Stimulated activated naive CD8-positive, alpha-beta T cell treated with anti-CD3 and anti-CD28 coated beads, Interleukin-15, amount 100 ng/mL, for 72 hours (primary cell): ENCODE measurements around the gene INSYN1.
"Not testable (repeated sequence)": the region's sequence is repeated elsewhere in the genome, so short reads cannot be mapped to it uniquely, and the experiment has no call there.

Source experiments
- ATAC-seq: fragments of 150-1000 bp; cut with Tn5 transposase; 2 replicates; pipeline ENCODE4 v1.10.0; 2021; ENCODE audit warnings: mild to moderate bottlenecking, moderate library complexity
- DNase-seq, 2 donors: peaks; one replicate each; pipeline ENCODE4 v3.0.0; 2021 to 2022
- H3K27ac Mint-ChIP-seq, 2 donors: one replicate each; pipeline ENCODE4 v1.8.0; 2022; ENCODE audit warnings: mild to moderate bottlenecking in 2 of 2, mixed read lengths in 2 of 2, moderate library complexity in 2 of 2
- H3K27me3 Mint-ChIP-seq: one replicate; pipeline ENCODE4 v1.8.0; 2022; ENCODE audit warnings: mixed read lengths
- H3K4me1 Mint-ChIP-seq: one replicate; pipeline ENCODE4 v1.8.0; 2022; ENCODE audit warnings: mild to moderate bottlenecking, mixed read lengths
- H3K4me3 Mint-ChIP-seq, 2 donors: one replicate each; pipeline ENCODE4 v1.8.0; 2022; ENCODE audit warnings: mild to moderate bottlenecking in 2 of 2, mixed read lengths in 2 of 2, moderate library complexity in 1 of 2
- H3K9me3 Mint-ChIP-seq, 2 donors: one replicate each; pipeline ENCODE4 v1.8.0; 2022; ENCODE audit warnings: mixed read lengths in 2 of 2

Gene INSYN1, protein sequence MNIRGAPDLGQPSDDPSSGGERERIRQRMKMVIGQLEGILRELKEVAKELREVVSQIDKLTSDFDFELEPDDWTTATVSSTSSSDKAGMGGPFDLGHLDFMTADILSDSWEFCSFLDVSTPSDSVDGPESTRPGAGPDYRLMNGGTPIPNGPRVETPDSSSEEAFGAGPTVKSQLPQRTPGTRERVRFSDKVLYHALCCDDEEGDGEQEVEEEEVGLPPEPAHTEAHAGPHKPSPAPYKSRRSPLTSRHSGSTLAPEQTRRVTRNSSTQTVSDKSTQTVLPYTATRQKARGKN

GRCh38 chr15:73753250-73754130, at the start of gene INSYN1:
TSS of gene INSYN1 (minus strand) at chr15:73753351. CDS start at chr15:73751130, 2,221 bp downstream.
- no peak for ATAC-seq
- no peaks in the 10 kb centered on the region for H3K9me3 Mint-ChIP-seq
- peak within 1 kb of the TSS in 1 of 2 donors; percentile 75 for H3K27ac Mint-ChIP-seq
- peak within 1 kb of the TSS in 1 of 2 donors; percentile 60 for H3K4me3 Mint-ChIP-seq
- no peak for DNase-seq
- H3K27me3 Mint-ChIP-seq: peaks cover 66% of the 10 kb centered on the region
- H3K4me1 Mint-ChIP-seq: no peaks in the 10 kb centered on the region

DNA sequence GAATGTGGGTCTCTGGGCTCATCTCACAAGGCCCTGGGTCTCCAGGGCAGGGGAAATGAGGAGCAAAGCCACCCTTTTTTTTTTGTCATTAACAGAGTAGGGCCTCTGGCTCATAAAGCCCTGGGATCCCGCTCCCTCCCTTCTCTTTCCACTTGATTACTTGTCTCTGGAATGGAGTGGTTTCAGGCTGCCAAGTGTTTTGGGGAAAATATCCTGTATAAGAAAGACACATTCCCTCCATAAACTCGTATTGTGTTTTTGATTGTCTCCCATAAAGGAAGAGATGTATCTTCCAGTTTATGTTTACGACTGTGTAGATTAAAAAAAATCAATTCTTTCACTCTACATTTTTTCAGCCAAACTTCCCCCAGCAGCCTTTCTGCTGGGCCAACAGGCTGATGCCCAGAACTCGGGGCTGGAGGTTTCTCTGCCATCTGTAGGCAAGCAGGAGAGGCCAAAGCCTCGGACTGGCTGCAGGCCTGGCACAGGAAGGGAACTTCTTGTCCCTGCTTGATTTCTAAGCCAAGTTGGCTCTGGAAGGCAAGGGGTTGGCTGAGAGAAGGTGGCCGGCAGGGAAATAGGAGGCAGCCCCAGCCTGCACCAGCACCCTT, 49.4 kb upstream of the INSYN1 start:
- no peaks in the 10 kb centered on the region for H3K4me1 Mint-ChIP-seq
- no peak overlapping the region for H3K27ac Mint-ChIP-seq
- no peaks in the 10 kb centered on the region for H3K27me3 Mint-ChIP-seq
- DNase-seq (no peak), ATAC-seq (no peak)
- H3K4me3 Mint-ChIP-seq: no peak overlapping the region
- H3K9me3 Mint-ChIP-seq: no peaks in the 10 kb centered on the region

DNA sequence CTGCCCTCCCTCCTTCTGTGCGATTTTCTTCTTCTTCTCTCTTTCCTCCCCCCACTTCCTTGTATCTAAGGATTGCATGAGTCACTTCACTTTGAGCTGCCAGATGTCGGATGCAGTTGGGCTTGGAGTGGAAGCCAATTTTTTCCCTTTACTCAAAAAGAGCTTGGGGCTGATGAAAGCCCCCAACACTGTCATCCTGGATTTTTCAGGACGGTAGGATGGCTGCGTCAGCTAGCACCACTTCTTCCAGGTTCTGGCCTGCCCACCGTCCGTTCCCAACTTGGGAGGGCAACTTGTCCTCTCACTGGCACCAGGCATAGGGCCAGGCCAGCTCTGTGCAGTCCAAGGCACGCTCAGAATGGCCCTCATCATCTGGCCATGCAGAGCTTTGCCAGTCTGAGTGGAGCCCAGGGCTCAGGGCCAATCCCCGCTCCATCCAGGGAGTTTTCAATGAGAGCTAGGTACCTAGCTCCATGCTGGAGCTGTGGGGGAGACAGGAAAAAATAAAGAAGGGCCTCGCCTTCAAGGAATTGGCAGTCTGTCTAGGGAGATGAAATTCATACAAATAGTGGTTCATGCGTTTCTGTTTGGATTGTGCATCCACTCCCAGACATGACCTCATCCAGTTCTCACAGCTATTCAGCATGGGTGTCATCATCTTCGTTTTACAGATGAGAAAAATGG, 47.7 kb upstream of the INSYN1 start:
- Mint-ChIP-seq H3K4me1 (no peaks in the 10 kb centered on the region), H3K4me3 (no peak overlapping the region), H3K9me3 (no peaks in the 10 kb centered on the region), H3K27me3 (no peaks in the 10 kb centered on the region), H3K27ac (peak overlapping the region in 1 of 2 donors; percentile 19)
- ATAC-seq (no peak), DNase-seq (no peak)

GRCh38 chr15:73799466-73799865, 46.3 kb upstream of the INSYN1 start:
- ATAC-seq: no peak
- Mint-ChIP-seq H3K4me1 (no peaks in the 10 kb centered on the region), H3K27me3 (no peaks in the 10 kb centered on the region), H3K9me3 (no peaks in the 10 kb centered on the region), H3K27ac (no peak overlapping the region), H3K4me3 (no peak overlapping the region)
- no peak for DNase-seq

- H3K27ac Mint-ChIP-seq: no peak overlapping the region
- no peak for ATAC-seq
- H3K9me3 Mint-ChIP-seq: no peaks in the 10 kb centered on the region
- H3K4me3 Mint-ChIP-seq: no peak overlapping the region
- no peak for DNase-seq
- H3K4me1 Mint-ChIP-seq: no peaks in the 10 kb centered on the region
- peaks cover 10% of the 10 kb centered on the region for H3K27me3 Mint-ChIP-seq
These were observed 44.4 kb upstream of the INSYN1 start for GRCh38 chr15:73797366-73798158.

- Mint-ChIP-seq H3K9me3 (no peaks in the 10 kb centered on the region), H3K27me3 (peaks cover 12% of the 10 kb centered on the region), H3K27ac (no peak overlapping the region), H3K4me1 (no peaks in the 10 kb centered on the region), H3K4me3 (no peak overlapping the region)
- DNase-seq (no peak), ATAC-seq (no peak)
These were observed 43.2 kb upstream of the INSYN1 start for GRCh38 chr15:73796331-73796831.

DNA sequence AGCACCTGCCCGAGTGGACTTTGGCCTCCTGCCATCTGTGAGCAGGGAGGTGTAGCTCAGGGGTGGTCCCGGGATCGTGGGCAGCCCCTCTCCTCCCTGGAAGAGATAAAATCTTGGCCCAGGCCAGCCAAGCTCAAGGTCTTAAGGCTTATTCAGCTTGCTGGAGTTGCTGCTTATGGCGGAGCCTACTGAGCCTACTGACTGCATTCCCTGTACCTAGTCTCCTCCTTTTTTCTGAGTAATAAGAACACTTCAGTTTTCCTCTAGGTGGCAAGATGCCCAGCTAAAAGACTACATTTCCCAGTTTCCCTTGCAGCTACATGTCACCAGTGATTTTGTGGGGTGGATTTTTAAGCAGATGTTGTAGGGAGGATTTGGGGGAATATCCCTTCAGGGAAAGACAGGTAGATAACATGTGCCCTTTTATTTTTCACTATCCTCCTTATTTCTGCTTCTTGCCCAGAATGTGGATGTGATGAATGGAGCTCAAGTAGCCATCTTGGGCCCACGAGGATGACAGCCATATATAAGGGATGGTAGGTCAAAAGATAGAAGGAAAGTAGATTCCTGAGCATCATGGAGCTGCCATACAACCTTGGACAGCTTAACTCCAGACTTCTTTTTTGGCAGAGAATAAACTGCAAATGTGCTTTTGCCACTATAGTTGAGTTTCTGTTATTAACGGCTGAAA, 41.4 kb upstream of the INSYN1 start:
- Mint-ChIP-seq H3K9me3 (no peaks in the 10 kb centered on the region), H3K4me3 (no peak overlapping the region), H3K4me1 (no peaks in the 10 kb centered on the region), H3K27me3 (peaks cover 12% of the 10 kb centered on the region), H3K27ac (peak overlapping the region; percentile 31 to 92)
- no peak for ATAC-seq
- no peak for DNase-seq

DNA sequence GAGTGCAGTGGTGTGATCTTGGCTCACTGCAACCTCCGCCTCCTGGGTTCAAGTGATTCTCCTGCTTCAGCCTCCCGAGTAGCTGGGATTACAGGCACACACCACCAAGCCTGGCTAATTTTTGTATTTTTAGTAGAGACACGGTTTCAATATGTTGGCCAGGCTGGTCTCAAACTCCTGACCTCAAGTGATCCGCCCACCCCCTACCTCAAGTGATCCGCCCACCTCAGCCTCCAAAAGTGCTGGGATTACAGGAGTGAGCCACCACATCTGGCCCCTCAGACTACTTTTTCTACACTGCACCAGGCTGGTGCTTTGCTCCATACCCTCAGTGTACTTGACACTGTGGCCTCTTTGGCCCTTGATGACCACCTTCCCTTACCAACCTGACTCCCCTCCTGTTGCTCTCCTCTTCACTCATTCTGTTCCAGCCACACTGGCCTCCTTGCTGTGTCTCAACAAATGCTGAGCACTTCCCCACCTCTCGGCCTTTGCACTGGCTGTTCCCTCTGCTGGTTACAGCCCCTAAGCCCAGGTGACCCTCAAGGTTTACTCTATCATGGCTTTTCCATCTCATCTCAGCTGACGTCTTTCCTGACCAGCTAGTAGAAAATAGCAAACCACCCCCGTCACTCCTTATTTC, 39.9 kb upstream of the INSYN1 start:
- Mint-ChIP-seq H3K27me3 (peaks cover 12% of the 10 kb centered on the region), H3K27ac (peak overlapping the region in 1 of 2 donors; percentile 8)
- DNase-seq, H3K9me3 Mint-ChIP-seq, ATAC-seq, H3K4me1 Mint-ChIP-seq, H3K4me3 Mint-ChIP-seq: not testable (repeated sequence)

- ATAC-seq (no peak), DNase-seq (no peak)
- Mint-ChIP-seq H3K4me1 (no peaks in the 10 kb centered on the region), H3K4me3 (no peak overlapping the region), H3K27me3 (peaks cover 12% of the 10 kb centered on the region), H3K9me3 (no peaks in the 10 kb centered on the region), H3K27ac (no peak overlapping the region)
These were observed 39.3 kb upstream of the INSYN1 start for GRCh38 chr15:73792415-73792814.

DNA sequence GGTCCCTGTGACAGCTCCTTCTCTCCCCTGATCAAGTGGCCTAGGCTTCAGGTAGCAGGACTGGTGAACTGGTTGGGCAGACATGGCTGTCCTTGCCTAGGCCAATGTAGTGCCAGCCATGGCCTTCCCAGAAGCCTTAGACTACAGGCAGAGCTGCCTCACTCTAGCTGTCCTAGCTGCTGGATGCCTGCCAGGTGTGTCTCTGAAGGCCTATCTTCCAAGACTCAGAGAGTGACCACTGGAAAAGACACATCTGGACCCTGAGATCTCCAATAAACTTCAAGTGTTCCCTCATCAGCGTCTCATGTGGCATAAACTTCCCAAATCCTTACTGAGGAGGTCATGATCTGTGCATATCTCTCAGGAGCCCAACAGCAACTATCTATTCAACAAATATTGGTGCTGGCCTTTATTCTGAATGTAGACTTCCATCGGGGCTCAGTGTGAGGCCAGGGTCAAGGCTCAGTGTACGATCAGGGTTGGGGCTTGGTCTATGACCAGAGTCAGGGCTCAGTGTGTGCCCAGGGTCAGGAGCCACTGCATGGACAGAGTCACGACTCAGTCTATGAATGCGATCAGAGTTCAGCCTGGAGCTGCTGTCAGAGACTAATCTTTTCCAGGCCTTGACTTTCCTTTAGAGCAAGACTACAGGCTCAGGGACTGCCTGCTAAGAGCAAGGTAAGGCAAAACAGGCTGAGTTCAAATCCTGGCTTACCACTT, 36.5 kb upstream of the INSYN1 start:
- H3K4me3 Mint-ChIP-seq: no peak overlapping the region
- H3K4me1 Mint-ChIP-seq: no peaks in the 10 kb centered on the region
- DNase-seq (no peak), ATAC-seq (no peak)
- H3K9me3 Mint-ChIP-seq: no peaks in the 10 kb centered on the region
- peaks cover 12% of the 10 kb centered on the region for H3K27me3 Mint-ChIP-seq
- no peak overlapping the region for H3K27ac Mint-ChIP-seq

DNA sequence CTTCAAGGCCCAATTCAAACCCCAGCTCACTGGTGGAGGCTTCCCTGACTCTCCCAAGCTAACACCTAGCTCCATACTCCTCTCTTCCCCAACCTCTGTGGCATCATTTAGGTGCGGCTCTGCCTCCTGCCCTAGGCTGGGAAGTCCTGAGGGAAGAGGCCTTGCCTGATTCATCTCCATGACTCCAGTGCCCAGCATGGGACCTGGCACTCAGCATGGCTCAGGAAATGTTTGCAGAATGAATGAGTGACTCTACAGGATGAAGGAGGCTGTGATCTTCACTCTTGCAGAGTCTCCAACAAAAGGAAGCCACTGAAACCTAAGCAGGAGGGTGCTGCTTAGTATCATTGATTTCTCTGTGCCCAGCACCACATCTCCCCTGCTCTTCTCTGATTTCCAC, 34.5 kb upstream of the INSYN1 start:
- Mint-ChIP-seq H3K9me3 (no peaks in the 10 kb centered on the region), H3K4me1 (no peaks in the 10 kb centered on the region), H3K27me3 (peaks cover 2% of the 10 kb centered on the region), H3K27ac (no peak overlapping the region), H3K4me3 (no peak overlapping the region)
- ATAC-seq (no peak), DNase-seq (no peak)

- Mint-ChIP-seq H3K27me3 (no peaks in the 10 kb centered on the region), H3K27ac (no peak overlapping the region), H3K4me3 (no peak overlapping the region), H3K9me3 (no peaks in the 10 kb centered on the region), H3K4me1 (no peaks in the 10 kb centered on the region)
- no peak for ATAC-seq
- no peak for DNase-seq
These were observed 33.4 kb upstream of the INSYN1 start for GRCh38 chr15:73786538-73786937.

- not testable (repeated sequence) for ATAC-seq, DNase-seq, H3K27me3 Mint-ChIP-seq, H3K27ac Mint-ChIP-seq, H3K4me3 Mint-ChIP-seq, H3K4me1 Mint-ChIP-seq, H3K9me3 Mint-ChIP-seq
These were observed 32.3 kb upstream of the INSYN1 start for GRCh38 chr15:73785256-73786014.
